ENCODE data around the gene TLK1.
A peak's percentile ranks its signal among the peaks of the same experiment; 100 is the strongest.
"Not testable (repeated sequence)": the region's sequence is repeated elsewhere in the genome, so short reads cannot be mapped to it uniquely, and the experiment has no call there.

TLK1 gene

DNA sequence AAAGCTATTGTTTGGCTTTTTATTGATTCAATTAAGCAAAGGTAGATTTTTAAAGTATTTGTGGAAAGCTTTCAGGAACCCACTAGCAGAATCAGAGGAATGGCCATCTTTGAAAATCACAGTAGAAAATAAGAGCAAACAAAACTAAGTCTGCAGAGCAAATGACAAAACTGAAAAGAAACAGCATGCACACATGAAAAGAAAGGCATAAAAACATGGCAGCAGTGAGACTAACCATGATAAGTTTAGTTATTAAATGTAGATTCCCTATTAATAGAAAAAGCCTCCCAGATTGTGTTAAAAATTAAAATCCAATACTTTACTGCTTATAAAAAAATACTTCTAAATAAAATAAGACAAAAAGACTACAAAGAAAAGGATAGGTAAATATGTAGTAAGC is 9.1 kb upstream of the TLK1 start:
- no peak for DNase-seq

DNA sequence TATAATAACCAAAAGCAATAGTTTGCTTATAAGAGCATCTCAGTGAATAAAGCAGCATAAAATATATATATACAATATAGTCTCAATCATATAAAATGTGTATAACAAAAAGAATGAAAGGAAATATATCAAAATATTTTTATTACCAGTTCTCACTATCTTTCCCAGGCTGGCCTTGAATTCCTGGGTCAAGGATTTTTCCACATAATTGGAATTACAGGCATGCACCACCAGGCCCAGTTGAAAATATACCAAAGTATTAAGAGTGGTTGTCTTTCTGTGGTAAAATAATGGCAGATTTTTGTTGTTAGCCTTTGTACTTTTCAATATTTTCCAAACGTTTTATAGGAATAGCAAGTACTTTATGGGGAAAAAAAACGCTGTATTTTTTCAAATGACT is 8.6 kb upstream of the TLK1 start:
- DNase-seq: no peak

DNA sequence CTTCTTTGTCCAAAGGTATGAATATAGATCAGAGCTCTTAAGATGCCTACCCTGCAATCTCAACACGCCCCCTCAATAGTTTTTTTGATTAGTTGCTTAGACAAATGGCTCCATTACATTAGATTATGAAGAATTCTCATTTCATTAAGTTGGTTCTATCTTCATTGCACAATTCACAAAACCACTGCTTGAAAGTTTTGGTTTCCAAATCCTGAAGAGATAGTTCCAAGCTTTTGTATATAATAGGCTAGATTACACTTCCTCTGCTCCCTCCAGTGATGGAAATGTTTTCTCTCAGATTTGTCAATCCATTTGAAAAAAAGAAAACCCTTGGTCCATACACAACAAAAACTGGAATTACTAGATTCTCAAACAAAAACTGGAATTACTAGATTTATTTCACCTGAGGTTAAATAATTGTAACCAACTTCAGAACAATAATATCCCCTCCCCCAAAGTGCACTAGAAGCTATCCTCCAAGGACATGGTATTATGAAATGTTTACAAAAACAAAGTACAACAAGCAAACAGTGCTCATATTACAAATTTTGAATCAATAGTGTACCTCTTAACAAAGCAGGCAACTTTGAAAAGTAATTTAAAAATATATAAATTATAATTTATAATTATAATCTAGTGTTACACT is 6.8 kb upstream of the TLK1 start:
- no peak for DNase-seq

DNA sequence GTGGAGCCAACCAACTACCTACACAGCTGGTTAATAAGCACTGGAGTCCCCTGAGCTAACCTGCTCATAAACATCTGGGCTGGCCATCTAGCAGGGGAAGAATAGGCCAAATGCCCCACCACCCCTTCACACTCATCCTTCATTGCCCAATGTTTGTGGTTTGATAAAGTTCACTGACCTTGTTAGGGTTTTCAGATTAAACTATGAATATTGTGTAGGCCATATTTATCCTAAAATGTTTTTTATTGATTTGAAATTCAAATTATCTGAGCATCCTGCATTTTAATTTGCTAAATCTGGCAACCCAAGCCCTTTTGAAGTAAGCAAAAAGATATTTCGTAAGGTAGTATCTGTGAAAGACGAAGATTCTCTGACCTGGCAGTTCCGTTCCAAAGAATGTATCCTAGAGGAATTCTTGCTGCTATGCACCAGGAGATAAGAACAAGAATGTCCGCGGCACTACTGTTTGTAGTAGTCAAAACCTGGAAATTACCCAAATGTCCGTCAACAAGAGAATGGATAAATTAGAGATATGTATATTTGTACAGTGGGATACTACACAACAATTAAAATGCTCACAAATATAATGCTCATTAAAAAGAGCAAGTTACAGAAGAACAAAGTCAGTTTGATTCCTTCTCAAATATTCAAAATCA is 5.8 kb upstream of the TLK1 start:
- DNase-seq: no peak

DNA sequence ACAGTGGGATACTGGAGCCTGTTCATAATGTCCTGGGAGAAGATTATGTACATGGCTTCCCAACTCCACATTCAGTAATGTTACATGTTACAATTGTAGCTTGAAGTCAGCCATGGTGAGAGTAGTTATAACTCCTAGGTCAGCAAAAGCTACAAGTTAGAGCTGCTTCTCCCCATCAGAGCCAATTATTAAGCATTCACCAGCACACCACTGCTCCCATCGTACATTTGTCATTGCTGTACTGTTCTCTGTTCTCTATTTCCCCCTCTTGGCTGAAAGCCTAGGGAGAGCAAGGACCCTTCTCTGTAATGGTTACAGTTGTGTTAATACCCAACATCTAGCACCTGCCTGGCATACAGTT is 5.3 kb upstream of the TLK1 start:
- no peak for DNase-seq

DNA sequence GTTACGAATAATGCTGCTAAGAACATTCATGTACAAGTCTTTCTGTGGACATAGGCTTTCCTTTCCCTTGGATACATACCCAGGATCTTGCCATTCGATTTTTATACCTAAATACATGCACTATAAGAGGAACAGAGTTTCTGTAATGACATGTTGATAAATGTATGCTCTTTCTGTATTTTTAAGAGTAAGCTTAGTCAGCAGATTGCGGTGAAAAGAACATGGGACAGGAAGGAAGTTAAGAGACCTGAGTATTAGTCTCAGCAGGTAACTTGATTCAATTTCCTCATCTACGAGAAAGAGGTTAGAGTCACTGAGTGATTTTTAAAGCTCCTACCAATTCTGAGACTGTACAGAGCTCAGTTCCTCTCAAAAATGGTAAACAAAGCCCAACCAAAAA is 2.6 kb upstream of the TLK1 start:
- no peak for DNase-seq

DNA sequence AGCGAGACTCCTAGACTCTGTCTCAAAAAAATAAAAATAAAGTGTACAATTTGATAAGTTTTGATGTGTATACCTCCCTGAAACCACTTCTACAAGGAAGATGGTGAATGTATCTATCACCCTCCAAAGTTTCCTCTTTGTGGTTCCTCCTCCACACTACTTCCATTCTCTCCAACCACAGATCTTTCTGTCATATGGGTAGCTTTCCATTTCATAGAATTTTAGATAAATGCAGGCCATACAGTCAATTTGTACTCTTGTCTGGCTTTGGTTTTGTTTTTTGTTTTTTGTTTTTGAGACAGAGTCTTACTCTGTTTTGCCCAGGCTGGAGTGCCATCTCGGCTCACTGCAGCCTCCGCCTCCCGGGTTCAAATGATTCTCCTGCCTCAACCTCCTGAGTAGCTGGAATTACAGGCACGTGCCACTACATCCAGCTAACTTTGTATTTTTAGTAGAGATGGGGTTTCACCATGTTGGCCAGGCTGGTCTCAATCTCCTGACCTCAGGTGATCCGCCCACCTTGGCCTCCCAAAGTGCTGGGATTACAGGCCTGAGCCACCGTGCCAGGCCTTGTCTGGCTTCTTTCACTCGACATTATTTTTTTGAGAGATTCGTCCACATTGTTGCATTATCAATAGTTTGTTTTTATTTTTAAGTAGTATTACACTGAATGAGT is 2.0 kb upstream of the TLK1 start:
- DNase-seq: not testable (repeated sequence)

DNA sequence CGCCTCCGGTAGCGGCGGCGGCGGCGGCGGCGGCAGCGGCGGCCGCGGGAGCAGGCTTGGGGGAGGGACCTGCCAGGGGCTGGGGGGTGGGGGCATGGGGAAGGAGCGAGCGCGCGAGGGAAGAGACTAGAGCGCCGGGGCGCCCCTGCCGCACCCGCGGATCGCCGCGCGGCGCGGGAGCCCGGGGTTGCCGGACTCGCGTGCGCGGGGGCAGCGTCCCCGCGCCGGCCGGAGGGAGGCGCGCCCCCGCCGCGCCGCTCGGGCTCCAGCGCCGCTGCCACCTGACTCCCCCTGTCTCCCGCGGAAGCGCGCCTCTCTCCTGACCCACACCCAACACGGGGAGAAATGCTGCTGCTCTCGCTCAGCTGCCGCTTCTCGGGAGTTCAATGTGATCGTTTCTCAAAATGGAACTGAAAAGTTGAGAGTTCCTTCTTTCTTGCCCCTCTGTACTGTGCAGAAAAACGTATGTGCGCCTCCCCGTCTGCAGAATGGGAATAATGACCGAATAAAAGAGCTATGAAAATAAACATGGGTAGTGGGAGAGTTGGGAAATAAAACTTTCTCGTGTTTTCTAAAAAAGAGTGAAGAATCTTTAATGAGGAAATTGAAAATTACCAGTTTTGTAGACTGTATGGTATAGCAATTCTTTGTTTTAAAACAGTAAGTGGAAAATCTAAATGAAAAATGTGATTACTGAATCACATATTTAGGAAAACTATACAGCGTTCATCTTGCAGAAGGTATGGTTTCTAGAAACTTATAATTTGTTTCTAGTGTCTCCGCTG is 455 bp upstream of the TLK1 start:
- peak in 53 of 56 donors; percentile 13 to 84 (median 65) for DNase-seq

DNA sequence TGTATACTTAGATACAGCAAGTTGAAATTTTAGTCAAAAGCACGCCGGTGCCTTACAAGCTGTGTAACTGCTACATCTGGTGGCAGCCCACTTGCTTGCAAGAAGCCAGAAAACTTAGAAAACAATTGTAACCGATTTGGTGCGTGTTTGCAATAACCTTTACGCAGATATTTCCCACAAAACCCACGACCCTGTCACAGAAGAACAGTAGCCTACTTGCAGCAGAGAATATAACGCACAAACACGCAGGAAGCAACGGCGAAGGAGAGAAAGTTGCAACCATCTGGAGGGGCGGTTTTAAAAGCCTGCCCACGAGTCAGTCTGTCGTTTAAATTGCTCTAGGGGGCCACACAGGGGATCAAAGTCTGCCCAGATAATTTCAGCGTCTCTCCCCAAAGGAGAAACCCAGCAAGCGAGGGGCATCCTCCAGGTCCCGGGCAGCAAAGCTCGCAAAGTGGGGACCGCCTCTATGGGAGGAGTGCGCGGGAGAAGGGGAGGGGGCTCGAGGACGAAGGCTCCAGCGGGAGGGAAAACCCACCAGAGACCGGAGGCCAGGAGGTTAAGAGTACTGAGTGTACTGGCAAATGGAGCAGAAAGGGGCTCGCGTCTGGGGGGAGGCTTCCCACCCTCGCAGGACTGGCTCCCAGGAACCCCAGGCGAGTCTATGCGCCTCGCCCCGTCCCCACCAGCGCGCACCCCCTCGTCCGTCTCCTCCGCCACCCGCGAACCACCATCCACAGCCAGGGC is 1.1 kb downstream of the TLK1 start:
- DNase-seq: peak in 53 of 56 donors; percentile 3 to 76 (median 42)

DNA sequence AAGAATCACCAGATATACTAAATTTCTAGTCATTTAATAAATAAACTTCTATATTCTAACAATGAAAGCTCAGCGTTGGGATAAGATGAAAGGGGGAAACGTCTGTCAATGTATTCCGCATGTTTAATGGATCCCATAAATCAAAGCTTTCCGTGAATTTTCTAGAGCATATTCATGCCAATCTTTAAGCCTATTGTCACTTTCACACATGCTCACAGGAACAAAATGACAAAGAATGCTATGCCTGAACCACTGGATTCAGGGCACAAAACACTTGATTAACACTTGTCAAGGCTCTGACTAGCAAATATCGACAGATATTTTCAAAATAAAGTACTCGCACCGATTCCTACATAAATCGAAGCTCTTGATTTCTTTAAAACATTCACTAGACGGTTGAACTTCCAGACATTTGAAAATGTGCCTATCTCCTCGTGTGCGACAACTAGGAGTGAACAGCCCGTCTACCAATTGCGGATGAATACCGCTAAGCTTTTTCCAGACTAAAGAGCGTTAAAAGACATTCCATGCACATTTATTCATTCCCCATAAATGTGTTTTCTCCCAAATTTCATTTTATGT is 1.8 kb downstream of the TLK1 start:
- peak in 1 of 56 donors; percentile 26 for DNase-seq

DNA sequence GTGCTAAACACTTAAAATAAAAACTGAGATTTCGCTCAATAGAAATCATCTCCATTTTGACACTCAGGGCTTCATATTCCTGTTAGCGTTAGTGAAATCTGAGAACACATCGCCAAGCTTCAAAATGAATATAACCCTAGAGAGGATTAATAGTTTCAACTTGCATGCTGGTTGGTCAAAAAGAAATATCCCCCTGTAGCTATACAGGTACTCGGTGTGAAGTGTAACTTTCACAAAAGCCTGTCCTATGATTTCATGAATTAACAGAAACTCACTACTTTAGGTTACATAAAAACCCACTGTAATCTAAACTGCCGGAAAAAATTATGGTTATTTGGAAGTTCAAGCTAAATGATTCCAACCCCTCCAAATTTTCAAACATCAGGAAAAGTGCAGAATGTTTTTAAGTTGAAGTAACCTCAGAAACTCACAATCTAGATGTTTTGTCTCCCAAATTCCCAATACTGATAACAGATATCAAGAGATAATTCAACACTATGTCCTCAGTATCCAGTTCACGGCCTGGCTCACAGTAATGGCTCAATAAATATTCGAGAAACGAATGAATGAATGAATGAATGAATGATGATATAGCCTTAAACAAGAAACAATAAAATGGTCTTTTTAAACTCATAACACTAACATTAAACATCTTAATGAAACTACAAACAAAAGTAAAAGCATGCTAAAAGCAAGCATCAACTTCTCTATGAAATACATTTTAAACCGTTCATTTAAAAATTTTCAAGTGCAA is 2.5 kb downstream of the TLK1 start:
- no peak for DNase-seq

DNA sequence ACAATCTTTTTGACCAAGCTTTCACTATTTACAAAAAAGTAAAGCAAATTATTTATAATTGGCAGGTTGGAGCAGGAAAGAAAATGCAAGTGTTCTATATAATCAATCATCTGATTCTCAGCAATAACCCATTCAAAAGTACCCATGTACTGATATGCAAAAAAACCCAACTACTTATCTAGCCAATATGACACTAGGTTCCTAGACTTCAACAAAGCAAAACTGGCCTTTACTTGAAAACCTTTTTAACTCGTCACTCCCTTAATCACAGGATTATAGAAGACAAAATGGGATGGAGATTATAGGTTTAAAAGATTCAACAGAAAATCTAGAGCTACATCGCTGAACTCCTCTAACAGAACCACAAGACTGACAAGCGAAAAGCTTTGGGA is 3.6 kb downstream of the TLK1 start:
- DNase-seq: no peak

DNA sequence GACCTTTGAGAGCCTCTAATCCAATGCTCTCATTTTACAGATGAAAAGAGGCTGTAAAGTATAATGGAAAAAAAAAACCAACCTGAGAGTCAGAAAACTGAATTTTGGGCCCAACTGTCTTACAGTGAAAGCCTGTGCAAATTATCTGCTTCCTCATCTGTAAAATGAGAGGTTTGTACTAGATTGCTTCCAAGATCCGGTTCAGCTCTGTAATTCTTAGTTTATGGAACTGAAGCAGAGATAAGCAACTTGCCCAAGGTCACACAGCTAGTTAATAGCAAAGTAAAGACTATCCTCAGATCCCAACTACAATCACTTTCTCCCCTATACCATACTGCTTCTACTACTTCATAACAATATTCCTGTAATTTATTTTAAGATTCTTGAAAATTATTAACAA is 6.3 kb downstream of the TLK1 start:
- no peak for DNase-seq

DNA sequence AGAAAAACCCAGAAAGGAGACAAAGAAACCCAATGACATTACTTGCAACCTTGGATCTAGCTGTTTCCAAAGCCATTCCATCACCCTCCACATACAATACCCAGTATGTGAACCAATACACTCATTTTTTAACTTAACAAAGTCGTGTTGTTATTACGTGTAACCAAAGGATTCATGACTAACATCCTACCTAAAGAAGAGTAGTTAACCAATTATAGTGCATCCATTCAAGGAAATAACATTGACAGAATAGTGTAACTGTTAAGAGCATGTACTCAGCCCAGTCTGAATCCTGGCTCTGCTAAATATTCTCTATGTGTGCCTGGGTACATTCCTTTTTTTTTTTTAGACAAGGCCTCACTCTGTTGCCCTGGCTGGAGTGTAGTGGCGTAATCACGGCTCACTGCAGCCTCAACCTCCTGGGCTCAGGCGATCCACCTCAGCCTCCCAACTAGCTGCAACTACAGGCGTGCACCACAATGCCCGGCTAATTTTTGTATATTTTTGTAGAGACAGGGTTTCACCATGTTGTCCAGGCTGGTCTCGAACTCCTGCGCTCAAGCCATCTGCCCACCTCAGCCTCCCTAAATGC is 9.9 kb downstream of the TLK1 start:
- DNase-seq: no peak

DNA sequence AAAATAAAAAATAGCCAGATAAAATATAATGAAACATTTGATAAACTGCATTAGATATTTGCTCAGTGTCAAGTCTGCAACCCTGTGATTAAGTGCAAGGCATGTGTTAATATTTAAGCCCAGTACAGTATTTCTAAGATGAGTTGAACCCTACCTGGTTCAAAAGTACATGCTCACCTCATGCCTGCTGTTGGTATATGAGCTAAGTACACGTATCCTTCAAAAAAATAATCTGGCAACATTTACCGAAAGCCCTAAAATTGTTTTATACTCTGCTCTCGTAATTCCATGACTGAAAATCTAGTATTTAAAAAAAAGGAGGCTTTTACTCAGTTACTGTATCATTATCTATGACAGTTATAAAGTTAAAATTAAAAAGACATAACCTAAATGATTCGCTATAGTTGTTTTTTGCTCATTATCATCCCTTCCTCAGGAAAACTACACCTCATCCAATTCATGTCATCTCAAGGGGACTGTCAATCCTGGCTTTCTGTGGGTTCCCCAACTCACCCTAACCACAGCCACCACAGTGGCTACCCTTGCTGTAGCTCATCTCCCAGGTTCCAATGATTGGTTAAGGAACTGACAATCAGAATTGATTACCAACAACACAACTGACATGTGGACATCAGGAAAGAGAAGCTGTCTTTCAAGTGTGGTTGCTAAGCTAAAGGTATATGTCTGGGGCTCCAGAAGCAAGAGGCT is 10.6 kb downstream of the TLK1 start:
- no peak for DNase-seq

DNA sequence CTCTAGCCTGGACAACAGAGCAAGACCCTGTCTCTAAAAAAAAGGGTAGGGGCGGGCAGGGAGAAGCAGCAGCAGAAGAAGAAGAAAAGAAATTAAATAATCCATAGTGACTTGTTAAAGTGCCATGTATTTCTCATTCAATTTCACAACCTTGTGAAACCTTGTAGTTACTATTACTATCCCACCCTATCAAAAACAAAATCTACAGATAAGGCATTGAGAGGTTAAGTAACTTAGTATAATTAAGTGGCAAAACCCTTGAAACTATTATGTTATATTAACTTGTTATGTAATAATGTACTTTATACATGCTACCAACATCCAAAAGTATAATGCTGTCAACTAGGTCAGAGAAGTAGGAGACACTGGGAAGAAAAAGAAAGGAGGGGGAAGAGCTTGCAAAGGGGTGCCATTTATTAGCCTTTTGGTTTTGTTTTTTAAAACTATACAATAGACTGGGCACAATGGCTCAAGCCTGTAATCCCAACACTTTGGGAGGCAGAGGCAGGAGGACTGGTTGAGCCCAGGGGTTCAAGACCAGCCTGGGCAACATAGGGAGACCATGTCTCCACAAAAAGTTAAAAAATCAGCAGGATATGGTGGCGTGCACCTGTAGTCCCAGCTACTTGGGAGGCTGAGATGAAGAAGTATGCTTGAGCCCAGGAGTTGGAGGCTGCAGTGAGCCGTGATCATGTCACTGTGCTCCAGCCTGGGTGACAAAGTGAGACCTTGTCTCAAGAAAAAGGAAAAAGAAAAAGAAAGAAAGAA is 11.3 kb downstream of the TLK1 start:
- DNase-seq: no peak

DNA sequence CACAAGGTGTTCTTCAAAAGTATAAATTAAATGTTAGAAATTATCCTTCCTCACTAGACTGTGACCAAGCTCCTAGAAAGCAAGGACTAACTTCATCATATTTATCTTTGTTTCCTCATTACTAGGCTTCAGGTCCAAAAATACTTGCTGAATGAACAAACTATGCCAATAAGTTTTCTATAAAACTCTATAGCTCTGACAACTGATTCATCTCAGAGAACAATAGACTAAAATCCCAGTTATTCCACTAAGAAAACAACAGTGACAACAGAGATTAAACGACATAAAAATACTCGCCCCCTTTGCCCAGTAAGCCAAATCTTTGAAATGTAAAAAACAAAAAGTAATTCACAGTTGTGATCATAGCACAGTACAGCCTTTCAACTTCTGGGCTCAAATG is 13.6 kb downstream of the TLK1 start:
- no peak for DNase-seq

DNA sequence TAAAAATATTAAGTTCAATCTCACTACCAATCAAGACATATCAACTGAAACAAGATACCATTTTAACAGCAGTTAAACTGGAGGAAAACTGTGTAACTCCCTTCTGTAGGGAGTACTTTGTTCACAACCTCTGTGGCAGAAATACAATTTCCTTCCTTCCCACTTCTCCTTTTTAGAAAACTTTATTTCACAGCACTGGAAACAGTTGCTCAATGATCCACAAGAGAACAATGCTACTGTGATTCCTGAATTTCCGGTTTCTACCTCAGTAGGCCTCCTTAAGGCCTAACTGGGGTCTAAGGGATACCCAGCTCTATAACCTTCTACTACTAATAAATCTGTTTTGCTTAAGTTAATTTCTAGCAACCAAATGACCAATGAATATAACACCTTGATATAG is 14.1 kb downstream of the TLK1 start:
- DNase-seq: no peak
